ENCODE measurements around the gene CBFA2T3. TPM values are rescaled to one million over a fixed set of nuclear protein-coding genes. Genes with fewer than 3 reads are reported as not detected.
A peak's percentile ranks its signal among the peaks of the same experiment; 100 is the strongest.

The CBFA2T3 gene
- polyA plus RNA-seq, 3 donors, result 5.3 to 32.2 (median 6.2) TPM

DNA sequence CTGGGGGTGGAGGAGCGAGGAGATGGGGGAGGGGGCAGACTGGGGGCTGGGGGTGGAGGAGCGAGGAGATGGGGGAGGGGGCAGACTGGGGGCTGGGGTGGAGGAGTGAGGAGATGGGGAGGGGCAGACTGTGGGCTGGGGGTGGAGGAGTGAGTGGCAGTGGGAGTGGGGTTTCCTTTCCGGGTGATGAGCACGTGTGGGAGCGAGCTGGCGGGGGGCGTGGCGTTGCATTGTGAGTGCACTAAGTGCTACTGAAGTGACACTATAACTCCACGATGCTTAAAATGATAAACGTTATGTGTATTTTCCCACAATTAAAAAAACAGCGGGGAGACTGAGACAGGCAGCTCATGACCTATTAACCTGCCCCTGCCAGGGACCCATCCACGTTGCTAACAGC lies 46.3 kb downstream of the CBFA2T3 start:
- H4K20me1 ChIP-seq (ENCODE audit: insufficient read depth, low read length), result peaks cover 97% of the 10 kb centered on the region
- intact Hi-C loops (cut with micrococcal nuclease), result loop anchor here in 1 of 2 donors (10.0 kb wide), 1 partner anchor 164 kb away; the partner anchor contains the start of gene ACSF3
- H3K27me3 ChIP-seq (ENCODE audit: control insufficient read depth in 2 of 2, insufficient read depth in 2 of 2, low read length in 2 of 2), result no peaks in the 10 kb centered on the region
- H3K36me3 ChIP-seq (replicated peaks in 1 of 2; ENCODE audit: control insufficient read depth in 1 of 2, insufficient read depth in 2 of 2, low read length in 2 of 2), result peaks cover 14 to 19% of the 10 kb centered on the region in 2 donors
- Mint-ChIP-seq H3K27me3 (ENCODE audit: low read depth in 3 of 3) (no peaks in the 10 kb centered on the region), H3K4me1 (peaks cover 10% of the 10 kb centered on the region), H3K9me3 (peaks cover 0 to 3% (median 0%) of the 10 kb centered on the region in 7 donors), H3K4me3 (no peak overlapping the region), H3K27ac (no peak overlapping the region), H3K36me3 (peaks cover 17 to 42% of the 10 kb centered on the region in 2 donors)
- no peak overlapping the region for H3K27ac ChIP-seq (ENCODE audit: low read depth in 1 of 2, low read length in 2 of 2)
- 94% methylated on average over 9 of the region's 12 CpGs for WGBS (ENCODE audit: insufficient coverage)
- H3K4me3 ChIP-seq (replicated peaks in 1 of 3; ENCODE audit: low read depth in 2 of 3, low read length in 3 of 3), result no peak overlapping the region
- TF ChIP-seq, protein P1, sequence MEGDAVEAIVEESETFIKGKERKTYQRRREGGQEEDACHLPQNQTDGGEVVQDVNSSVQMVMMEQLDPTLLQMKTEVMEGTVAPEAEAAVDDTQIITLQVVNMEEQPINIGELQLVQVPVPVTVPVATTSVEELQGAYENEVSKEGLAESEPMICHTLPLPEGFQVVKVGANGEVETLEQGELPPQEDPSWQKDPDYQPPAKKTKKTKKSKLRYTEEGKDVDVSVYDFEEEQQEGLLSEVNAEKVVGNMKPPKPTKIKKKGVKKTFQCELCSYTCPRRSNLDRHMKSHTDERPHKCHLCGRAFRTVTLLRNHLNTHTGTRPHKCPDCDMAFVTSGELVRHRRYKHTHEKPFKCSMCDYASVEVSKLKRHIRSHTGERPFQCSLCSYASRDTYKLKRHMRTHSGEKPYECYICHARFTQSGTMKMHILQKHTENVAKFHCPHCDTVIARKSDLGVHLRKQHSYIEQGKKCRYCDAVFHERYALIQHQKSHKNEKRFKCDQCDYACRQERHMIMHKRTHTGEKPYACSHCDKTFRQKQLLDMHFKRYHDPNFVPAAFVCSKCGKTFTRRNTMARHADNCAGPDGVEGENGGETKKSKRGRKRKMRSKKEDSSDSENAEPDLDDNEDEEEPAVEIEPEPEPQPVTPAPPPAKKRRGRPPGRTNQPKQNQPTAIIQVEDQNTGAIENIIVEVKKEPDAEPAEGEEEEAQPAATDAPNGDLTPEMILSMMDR (IDR thresholded peaks at IDR 0.05), result no peak
- DNase-seq, result no peak
- H2AFZ ChIP-seq (ENCODE audit: insufficient read depth, low read depth, low read length, poor library complexity, severe bottlenecking), result no peak overlapping the region
- peaks cover 82% of the 10 kb centered on the region for H3K79me2 ChIP-seq (ENCODE audit: insufficient read depth, low read length)
- no peak overlapping the region for H3K4me2 ChIP-seq (replicated peaks; ENCODE audit: extremely low read depth, low read length, poor library complexity, severe bottlenecking)
- no peaks in the 10 kb centered on the region for H3K9me3 ChIP-seq (replicated peaks in 1 of 2; ENCODE audit: control insufficient read depth in 1 of 2, insufficient read depth in 1 of 2, low read length in 2 of 2)
- no peak overlapping the region for H3K9ac ChIP-seq (ENCODE audit: insufficient read depth, low read length, poor library complexity, severe bottlenecking)
- H3K4me1 ChIP-seq (ENCODE audit: control insufficient read depth in 1 of 2, insufficient read depth in 2 of 2, low read length in 2 of 2), result peaks cover 8 to 9% of the 10 kb centered on the region in 2 donors

DNA sequence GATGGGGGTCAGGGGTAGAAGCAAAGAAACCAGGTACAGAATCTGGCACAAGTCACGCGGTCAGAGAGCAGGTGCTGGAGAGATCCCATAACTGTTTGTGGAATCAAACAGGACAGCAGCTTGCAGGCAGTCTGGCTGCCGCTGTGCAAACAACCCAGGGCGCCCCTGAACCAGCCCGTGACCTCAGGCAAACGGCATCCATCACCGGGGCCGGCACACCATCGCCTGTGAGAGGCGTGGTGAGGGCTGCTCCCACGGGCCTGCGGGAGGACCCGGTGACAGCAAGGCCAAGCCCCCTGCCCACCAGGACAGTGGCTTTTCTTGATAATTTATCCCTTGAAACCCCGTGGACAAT lies 47.9 kb downstream of the CBFA2T3 start:
- Histone ChIP-seq H3K79me2 (ENCODE audit: insufficient read depth, low read length) (peaks cover 75% of the 10 kb centered on the region), H2AFZ (ENCODE audit: insufficient read depth, low read depth, low read length, poor library complexity, severe bottlenecking) (no peak overlapping the region), H3K27ac (ENCODE audit: low read depth in 1 of 2, low read length in 2 of 2) (no peak overlapping the region), H3K4me2 (replicated peaks; ENCODE audit: extremely low read depth, low read length, poor library complexity, severe bottlenecking) (no peak overlapping the region), H3K9me3 (replicated peaks in 1 of 2; ENCODE audit: control insufficient read depth in 1 of 2, insufficient read depth in 1 of 2, low read length in 2 of 2) (no peaks in the 10 kb centered on the region), H3K36me3 (replicated peaks in 1 of 2; ENCODE audit: control insufficient read depth in 1 of 2, insufficient read depth in 2 of 2, low read length in 2 of 2) (peaks cover 16 to 23% of the 10 kb centered on the region in 2 donors), H3K27me3 (ENCODE audit: control insufficient read depth in 2 of 2, insufficient read depth in 2 of 2, low read length in 2 of 2) (no peaks in the 10 kb centered on the region), H3K9ac (ENCODE audit: insufficient read depth, low read length, poor library complexity, severe bottlenecking) (no peak overlapping the region), H3K4me3 (replicated peaks in 1 of 3; ENCODE audit: low read depth in 2 of 3, low read length in 3 of 3) (no peak overlapping the region), H4K20me1 (ENCODE audit: insufficient read depth, low read length) (peaks cover 97% of the 10 kb centered on the region), H3K4me1 (ENCODE audit: control insufficient read depth in 1 of 2, insufficient read depth in 2 of 2, low read length in 2 of 2) (no peaks in the 10 kb centered on the region)
- Mint-ChIP-seq H3K4me1 (peaks cover 9% of the 10 kb centered on the region), H3K9me3 (peaks cover 0 to 3% (median 0%) of the 10 kb centered on the region in 7 donors), H3K27ac (peak overlapping the region in 1 of 7 donors; percentile 54), H3K27me3 (ENCODE audit: low read depth in 3 of 3) (peaks cover 0 to 2% (median 0%) of the 10 kb centered on the region in 3 donors), H3K4me3 (no peak overlapping the region), H3K36me3 (peaks cover 17 to 45% of the 10 kb centered on the region in 2 donors)
- WGBS (ENCODE audit: insufficient coverage), result 96% methylated on average over 14 of the region's 14 CpGs
- TF ChIP-seq, protein P1 (IDR thresholded peaks at IDR 0.05), result no peak
- intact Hi-C loops (cut with micrococcal nuclease), result no loop called here
- no peak for DNase-seq

Measured in CD14-positive monocyte (primary cell).